Activated naive CD4-positive, alpha-beta T cell treated with anti-CD3 and anti-CD28 coated beads for 36 hours (primary cell): Measurements from ENCODE around the gene AFF3. TPM values are rescaled to one million over a fixed set of nuclear protein-coding genes. Genes with fewer than 3 reads are reported as not detected.

ENCODE experiments used
- CTCF ChIA-PET: fragments of 350-600 bp; sonication (Branson Sonifier 250); formaldehyde crosslinking; loops from one replicate; lab custom pipeline; 2021; ENCODE audit warnings: antibody characterized with exemption; lab: Charles Lee
- DNase-seq: peaks from one replicate; pipeline ENCODE4 v3.0.0-alpha.2; 2020
- H3K27ac Mint-ChIP-seq: one replicate; pipeline ENCODE4 v1.8.0; 2021; ENCODE audit warnings: mild to moderate bottlenecking, mixed read lengths
- H3K27me3 Mint-ChIP-seq: one replicate; pipeline ENCODE4 v1.8.0; 2021; ENCODE audit warnings: low read depth, mixed read lengths
- H3K36me3 Mint-ChIP-seq: one replicate; pipeline ENCODE4 v1.8.0; 2021; ENCODE audit warnings: low read depth, mixed read lengths
- H3K4me1 Mint-ChIP-seq: one replicate; pipeline ENCODE4 v1.8.0; 2021; ENCODE audit warnings: low read depth, mixed read lengths
- H3K4me3 Mint-ChIP-seq: one replicate; pipeline ENCODE4 v1.8.0; 2021; ENCODE audit warnings: mild to moderate bottlenecking, moderate library complexity, mixed read lengths
- H3K9me3 Mint-ChIP-seq: one replicate; pipeline ENCODE4 v1.8.0; 2021; ENCODE audit warnings: mixed read lengths
- intact Hi-C: fragments of 100-400 bp; cut with micrococcal nuclease; formaldehyde crosslinking; loops from one replicate; pipeline ENCODE4 v1.15.1; 2023
- total RNA-seq, 2 experiments: library from RNA; stranded (reverse); gene quantifications; one replicate each; pipeline ENCODE4 v1.2.3, GENCODE V29; 2021

AFF3 gene
- total RNA-seq, 2 experiments from 2014 or later = 1.5 to 2.1 TPM

DNA sequence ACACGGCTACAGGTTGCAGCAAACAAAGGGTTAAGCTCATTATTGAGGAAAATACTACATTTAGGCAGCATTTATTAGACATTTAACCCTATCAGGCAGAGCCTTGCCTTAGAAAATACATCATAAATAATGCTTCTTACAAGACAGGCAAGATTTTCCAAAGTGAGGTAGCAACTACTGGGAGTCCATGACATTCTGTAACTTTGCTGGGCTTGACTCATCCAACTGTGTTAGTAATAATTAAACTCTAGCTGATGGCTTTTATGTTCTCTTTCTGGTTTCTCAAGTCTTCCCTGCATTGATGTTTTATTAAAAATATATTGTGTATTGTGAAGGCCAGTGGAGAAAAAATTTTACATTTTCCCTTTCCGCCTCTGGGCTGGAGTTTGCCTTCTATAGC lies 291.3 kb downstream of the AFF3 start:
- H3K9me3 Mint-ChIP-seq = peaks cover 2% of the 10 kb centered on the region
- intact Hi-C loops = no loop called here
- no peaks in the 10 kb centered on the region for H3K27me3 Mint-ChIP-seq
- no peak overlapping the region for H3K4me3 Mint-ChIP-seq
- no peaks in the 10 kb centered on the region for H3K36me3 Mint-ChIP-seq
- H3K4me1 Mint-ChIP-seq = no peaks in the 10 kb centered on the region
- CTCF ChIA-PET = no interaction called here
- no peak overlapping the region for H3K27ac Mint-ChIP-seq
- no peak for DNase-seq

GRCh38 chr2:99850084-99850710 lies 292.2 kb downstream of the AFF3 start:
- CTCF ChIA-PET = no interaction called here
- Mint-ChIP-seq H3K27me3 (no peaks in the 10 kb centered on the region), H3K4me1 (no peaks in the 10 kb centered on the region), H3K36me3 (no peaks in the 10 kb centered on the region), H3K4me3 (no peak overlapping the region), H3K9me3 (no peaks in the 10 kb centered on the region), H3K27ac (no peak overlapping the region)
- no peak for DNase-seq
- intact Hi-C loops = no loop called here

DNA sequence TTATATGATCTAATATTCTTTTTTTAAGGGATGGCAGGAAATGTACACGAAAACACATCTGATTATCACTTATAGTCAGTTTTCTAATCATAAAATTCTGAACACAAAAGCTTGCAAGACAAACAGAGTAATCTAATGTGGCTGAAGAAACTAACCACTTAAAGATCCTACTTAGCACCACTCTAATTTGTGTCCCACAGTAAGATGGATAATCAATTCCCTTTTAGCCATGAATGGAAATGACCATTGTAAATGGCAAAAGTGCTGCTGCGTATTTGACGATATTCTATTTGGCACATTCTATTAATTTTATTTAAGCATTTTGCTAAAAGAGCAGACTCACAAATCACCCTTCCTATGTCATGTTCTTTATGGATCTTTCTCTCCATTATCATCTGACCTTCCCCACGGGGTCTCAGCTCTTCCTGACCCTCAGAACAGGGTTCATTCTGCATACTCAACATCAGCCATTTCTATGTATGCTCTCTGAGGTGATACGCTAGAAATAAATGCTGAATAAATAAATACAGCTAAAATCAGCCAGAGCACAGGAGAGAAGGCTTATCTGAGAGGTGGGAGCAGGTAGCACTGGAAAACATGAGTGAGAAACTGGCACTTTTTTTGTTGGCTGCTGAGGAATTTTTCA lies 295.8 kb downstream of the AFF3 start:
- CTCF ChIA-PET = interaction anchor here (0.8 kb wide), 1 partner anchor 292 kb away, joined by 3 read pairs; no protein-coding TSS in a partner anchor

DNA sequence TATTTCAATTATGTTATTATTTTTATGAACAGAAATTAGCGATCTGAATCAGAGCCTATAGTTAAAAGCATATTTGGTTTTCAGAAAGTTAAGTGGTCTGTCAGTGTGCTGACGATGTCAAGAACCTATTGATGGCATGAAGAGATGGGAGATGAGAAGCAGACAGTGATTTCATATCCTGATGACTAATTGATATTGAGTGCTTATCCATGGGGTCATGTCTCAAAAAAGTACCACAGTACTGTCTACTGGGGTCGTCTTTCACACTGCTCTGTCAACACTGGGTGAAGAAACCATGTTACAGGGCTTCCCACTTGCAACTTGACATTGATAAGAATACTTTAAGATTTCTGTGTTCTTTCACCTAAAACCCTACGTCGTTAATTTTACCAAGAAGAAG lies 297.1 kb downstream of the AFF3 start:
- CTCF ChIA-PET = no interaction called here
- no peak overlapping the region for H3K27ac Mint-ChIP-seq
- intact Hi-C loops = no loop called here
- no peak overlapping the region for H3K4me3 Mint-ChIP-seq
- no peaks in the 10 kb centered on the region for H3K36me3 Mint-ChIP-seq
- H3K27me3 Mint-ChIP-seq = no peaks in the 10 kb centered on the region
- H3K9me3 Mint-ChIP-seq = no peaks in the 10 kb centered on the region
- H3K4me1 Mint-ChIP-seq = no peaks in the 10 kb centered on the region
- DNase-seq = no peak

More for the DNA sequence above, 295.8 kb downstream of the AFF3 start:
- Mint-ChIP-seq H3K36me3 (no peaks in the 10 kb centered on the region), H3K27me3 (no peaks in the 10 kb centered on the region), H3K9me3 (no peaks in the 10 kb centered on the region), H3K4me3 (no peak overlapping the region), H3K4me1 (no peaks in the 10 kb centered on the region), H3K27ac (no peak overlapping the region)
- no peak for DNase-seq
- intact Hi-C loops = no loop called here

GRCh38 chr2:99842451-99842850 lies 299.9 kb downstream of the AFF3 start:
- no peak for DNase-seq
- H3K9me3 Mint-ChIP-seq = no peaks in the 10 kb centered on the region
- CTCF ChIA-PET = no interaction called here
- no peaks in the 10 kb centered on the region for H3K27me3 Mint-ChIP-seq
- H3K27ac Mint-ChIP-seq = no peak overlapping the region
- H3K4me3 Mint-ChIP-seq = no peak overlapping the region
- intact Hi-C loops = no loop called here
- no peaks in the 10 kb centered on the region for H3K4me1 Mint-ChIP-seq
- no peaks in the 10 kb centered on the region for H3K36me3 Mint-ChIP-seq

DNA sequence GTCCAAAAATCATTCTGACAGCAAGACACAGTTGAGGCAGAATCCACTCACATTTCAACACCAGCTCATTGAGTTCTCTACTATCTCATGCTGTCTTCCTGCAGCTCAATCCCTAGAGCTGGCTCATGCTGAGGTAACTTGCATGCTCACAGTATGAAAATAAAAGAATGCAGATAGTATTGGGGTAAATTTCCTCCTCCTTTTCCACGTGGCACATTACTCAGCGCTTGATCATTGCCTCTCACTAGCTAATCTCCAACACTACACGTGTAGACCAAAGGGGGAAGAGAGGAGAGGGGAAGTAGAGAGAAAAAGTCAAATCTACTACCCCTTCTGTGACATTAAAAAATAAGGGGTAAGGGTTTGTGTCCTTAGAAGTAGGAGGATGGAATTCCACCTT lies 300.6 kb downstream of the AFF3 start:
- CTCF ChIA-PET = no interaction called here
- no peak overlapping the region for H3K27ac Mint-ChIP-seq
- no peaks in the 10 kb centered on the region for H3K9me3 Mint-ChIP-seq
- H3K36me3 Mint-ChIP-seq = no peaks in the 10 kb centered on the region
- H3K4me1 Mint-ChIP-seq = no peaks in the 10 kb centered on the region
- no peaks in the 10 kb centered on the region for H3K27me3 Mint-ChIP-seq
- H3K4me3 Mint-ChIP-seq = no peak overlapping the region
- intact Hi-C loops = no loop called here
- no peak for DNase-seq

- H3K4me3 Mint-ChIP-seq = no peak overlapping the region
- intact Hi-C loops = no loop called here
- CTCF ChIA-PET = no interaction called here
- no peak overlapping the region for H3K27ac Mint-ChIP-seq
- no peaks in the 10 kb centered on the region for H3K4me1 Mint-ChIP-seq
- H3K27me3 Mint-ChIP-seq = no peaks in the 10 kb centered on the region
- no peaks in the 10 kb centered on the region for H3K36me3 Mint-ChIP-seq
- H3K9me3 Mint-ChIP-seq = no peaks in the 10 kb centered on the region
- DNase-seq = no peak
Measured at GRCh38 chr2:99840831-99841230, 301.6 kb downstream of the AFF3 start.

DNA sequence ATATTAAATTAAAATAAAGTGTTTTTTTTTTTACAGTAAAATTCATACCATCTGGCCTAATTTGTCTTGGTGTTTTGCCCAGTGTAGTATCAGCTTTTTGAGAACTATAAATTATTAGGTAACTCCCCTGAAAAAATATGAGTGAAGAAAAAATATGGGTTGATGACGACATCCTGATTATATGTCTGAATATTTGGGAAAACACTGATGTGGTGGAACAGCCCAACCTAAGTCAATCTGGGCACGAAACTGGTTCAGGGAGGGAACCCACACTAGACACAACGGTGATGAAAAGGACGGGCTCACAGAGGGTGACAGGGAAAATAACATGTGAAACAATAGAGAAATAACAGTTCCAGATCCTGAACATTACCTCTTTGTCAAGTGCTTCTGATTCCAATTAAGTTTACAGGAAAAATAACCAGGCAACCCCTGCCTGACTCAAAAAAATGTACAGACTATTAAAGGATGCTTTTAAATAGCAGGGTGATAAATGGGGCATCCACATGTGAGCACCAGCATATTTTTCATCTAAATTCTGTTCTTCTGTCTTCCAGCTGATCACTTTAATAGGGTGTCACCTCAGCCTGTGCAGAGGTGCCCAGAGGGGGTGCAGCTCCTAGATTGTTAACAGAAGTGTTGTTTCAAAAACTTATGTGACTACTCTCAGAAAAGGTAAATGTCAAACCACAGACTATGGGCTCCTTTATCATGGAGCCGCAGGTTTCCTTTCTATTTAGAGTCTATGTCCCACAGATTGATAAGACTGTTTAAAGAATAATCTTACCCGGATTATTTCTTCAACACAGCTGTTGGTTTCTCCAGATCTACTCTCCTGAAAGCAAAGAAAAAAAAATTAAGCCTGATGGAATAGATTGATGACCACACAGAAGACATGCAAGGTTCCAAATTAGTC lies 305.4 kb downstream of the AFF3 start:
- intact Hi-C loops = no loop called here
- Mint-ChIP-seq H3K4me3 (no peak overlapping the region), H3K9me3 (no peaks in the 10 kb centered on the region), H3K4me1 (no peaks in the 10 kb centered on the region), H3K27me3 (no peaks in the 10 kb centered on the region), H3K36me3 (peaks cover 2% of the 10 kb centered on the region), H3K27ac (no peak overlapping the region)
- CTCF ChIA-PET = no interaction called here
- no peak for DNase-seq

DNA sequence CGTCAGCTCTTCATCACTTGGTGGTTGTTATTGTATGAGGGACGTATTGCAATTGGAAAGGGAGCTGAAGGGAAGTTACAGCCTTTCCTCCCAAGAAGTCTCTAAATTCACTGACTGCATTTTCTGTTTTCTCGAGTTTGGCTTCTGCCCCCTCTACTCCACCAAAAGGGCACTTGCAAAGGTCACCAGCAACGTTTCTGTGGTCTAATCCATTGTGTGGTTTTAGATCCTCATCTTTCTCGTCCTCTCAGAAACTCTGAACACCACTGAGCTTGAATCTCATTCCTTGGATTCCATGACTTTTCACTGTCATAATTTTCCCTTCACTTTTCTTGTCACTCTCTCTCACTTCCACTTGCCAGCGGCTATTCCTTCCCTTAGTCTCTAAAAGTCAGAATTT lies 308.0 kb downstream of the AFF3 start:
- CTCF ChIA-PET = no interaction called here
- H3K4me1 Mint-ChIP-seq = no peaks in the 10 kb centered on the region
- no peaks in the 10 kb centered on the region for H3K27me3 Mint-ChIP-seq
- intact Hi-C loops = no loop called here
- no peak for DNase-seq
- no peak overlapping the region for H3K4me3 Mint-ChIP-seq
- H3K36me3 Mint-ChIP-seq = peaks cover 2% of the 10 kb centered on the region
- H3K9me3 Mint-ChIP-seq = no peaks in the 10 kb centered on the region
- no peak overlapping the region for H3K27ac Mint-ChIP-seq

DNA sequence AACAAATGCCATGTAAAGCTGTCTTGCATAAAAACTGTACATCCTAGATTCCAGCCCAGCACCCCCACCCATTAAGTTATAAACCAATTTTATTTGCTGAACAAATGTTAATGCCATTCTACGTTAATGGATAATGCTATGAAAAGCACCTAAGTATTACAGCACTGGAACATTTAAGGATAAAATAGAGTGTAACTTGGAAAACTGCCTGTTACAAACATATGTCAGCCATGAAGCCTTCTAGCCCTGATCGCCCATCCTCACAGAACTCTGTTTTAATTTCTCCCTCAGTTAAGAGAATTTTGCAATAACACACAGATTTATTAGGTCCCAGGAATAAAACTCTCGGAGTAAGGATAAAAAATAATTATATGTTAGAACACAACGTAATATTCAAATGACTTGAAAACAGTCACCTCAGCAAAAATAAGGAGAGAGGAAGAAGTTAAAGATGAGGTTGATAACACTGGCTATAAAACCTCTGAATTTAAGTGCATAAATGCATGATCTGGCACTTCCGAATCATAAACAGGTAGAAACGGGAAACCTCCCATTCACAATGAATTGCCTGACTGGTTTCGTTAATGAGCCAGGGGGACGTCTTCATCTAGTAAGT lies 308.7 kb downstream of the AFF3 start:
- H3K4me1 Mint-ChIP-seq = no peaks in the 10 kb centered on the region
- CTCF ChIA-PET = no interaction called here
- no peaks in the 10 kb centered on the region for H3K9me3 Mint-ChIP-seq
- H3K27me3 Mint-ChIP-seq = no peaks in the 10 kb centered on the region
- H3K27ac Mint-ChIP-seq = no peak overlapping the region
- no peak overlapping the region for H3K4me3 Mint-ChIP-seq
- intact Hi-C loops = no loop called here
- no peak for DNase-seq
- peaks cover 2% of the 10 kb centered on the region for H3K36me3 Mint-ChIP-seq

GRCh38 chr2:99832926-99833325 lies 309.5 kb downstream of the AFF3 start:
- peaks cover 5% of the 10 kb centered on the region for H3K4me1 Mint-ChIP-seq
- H3K9me3 Mint-ChIP-seq = no peaks in the 10 kb centered on the region
- H3K36me3 Mint-ChIP-seq = peaks cover 2% of the 10 kb centered on the region
- no peaks in the 10 kb centered on the region for H3K27me3 Mint-ChIP-seq
- intact Hi-C loops = no loop called here
- H3K4me3 Mint-ChIP-seq = no peak overlapping the region
- no peak overlapping the region for H3K27ac Mint-ChIP-seq
- DNase-seq = no peak
- CTCF ChIA-PET = no interaction called here

- H3K4me3 Mint-ChIP-seq = no peak overlapping the region
- peaks cover 2% of the 10 kb centered on the region for H3K36me3 Mint-ChIP-seq
- no peaks in the 10 kb centered on the region for H3K9me3 Mint-ChIP-seq
- peaks cover 13% of the 10 kb centered on the region for H3K4me1 Mint-ChIP-seq
- intact Hi-C loops = no loop called here
- H3K27ac Mint-ChIP-seq = no peak overlapping the region
- no peak for DNase-seq
- H3K27me3 Mint-ChIP-seq = no peaks in the 10 kb centered on the region
- CTCF ChIA-PET = no interaction called here
Measured at GRCh38 chr2:99831772-99832171, 310.6 kb downstream of the AFF3 start.
